HCT116 (cell line): Measurements from ENCODE around the gene SH3PXD2A. TPM values are rescaled to one million over a fixed set of nuclear protein-coding genes. Genes with fewer than 3 reads are reported as not detected.

ENCODE experiments used
- ATAC-seq: fragments of 200-7000 bp; cut with Tn5 transposase; 2 replicates; pipeline ENCODE4 v1.9.1; 2020; ENCODE audit warnings: mild to moderate bottlenecking, moderate library complexity
- BruUV-seq: library from RNA; stranded (reverse); fragments of 400-500 nt; replicated peaks from 2 replicates; lab custom pipeline; 2021; lab: Mats Ljungman, UMichigan
- CTCF ChIA-PET: fragments of 300-600 bp; sonication (Branson Sonifier 250); formaldehyde crosslinking; loops from one replicate; lab custom pipeline; 2021; ENCODE audit warnings: antibody characterized with exemption; lab: Charles Lee
- POLR2A ChIA-PET: fragments of 300-600, 350-600 bp; sonication (Branson Sonifier 250); formaldehyde crosslinking; loops from one replicate; lab custom pipeline; 2021; ENCODE audit warnings: antibody characterized with exemption; lab: Charles Lee
- RAD21 ChIA-PET, 2 experiments: fragments of 300-600 bp; sonication (Branson Sonifier 250); formaldehyde crosslinking; loops; one replicate each; lab custom pipeline; 2023; ENCODE audit warnings: low total read pairs in 2 of 2; ENCODE audit not compliant: uncharacterized antibody in 2 of 2, unreplicated experiment in 2 of 2, low non-redundant PET in 1 of 2; lab: Charles Lee
- DNase-seq: peaks from one replicate; pipeline ENCODE4 v3.0.0-alpha.2; 2010; ENCODE audit warnings: low read depth, low spot score
- H2AFZ ChIP-seq: fragments of 200-600 bp; shearing (Covaris generic), sonication (generic); 2 replicates; pipeline ENCODE4 v1.6.1; 2017; ENCODE audit warnings: low read depth, mixed run types, mixed read lengths, antibody characterized with exemption, low read length; ENCODE audit not compliant: poor library complexity, severe bottlenecking
- H3K27ac ChIP-seq: 2 replicates; pipeline ENCODE4 v1.5.1; 2012; ENCODE audit warnings: low read depth, low read length
- H3K27me3 ChIP-seq: fragments of 200-600 bp; sonication (generic); 2 replicates; pipeline ENCODE4 v1.6.1; 2016; ENCODE audit warnings: mixed run types, low read length, mixed read lengths; ENCODE audit not compliant: insufficient read depth
- H3K36me3 ChIP-seq, 2 experiments: fragments of 200-500 bp in 1 of 2; fragments of 200-600 bp in 1 of 2; sonication (Bioruptor generic) in 1 of 2; sonication (generic) in 1 of 2; 2 replicates each; pipeline versions ENCODE4 v1.5.1 to v1.6.1; 2014 to 2016; ENCODE audit warnings: low read length in 2 of 2, inconsistent platforms in 1 of 2, mixed read lengths in 1 of 2, mixed run types in 1 of 2; ENCODE audit not compliant: insufficient read depth in 2 of 2, control insufficient read depth in 1 of 2
- H3K4me1 ChIP-seq, 2 experiments: fragments of 200-600 bp in 1 of 2; sonication (generic) in 1 of 2; 2 replicates each; pipeline versions ENCODE4 v1.5.1 to v1.6.1; 2012 to 2017; ENCODE audit warnings: low read length in 2 of 2, inconsistent platforms in 1 of 2, mild to moderate bottlenecking in 1 of 2, mixed read lengths in 1 of 2, mixed run types in 1 of 2, moderate library complexity in 1 of 2; ENCODE audit not compliant: insufficient read depth in 2 of 2, control insufficient read depth in 1 of 2
- H3K4me2 ChIP-seq: fragments of 200-600 bp; sonication (generic); 2 replicates; pipeline ENCODE4 v1.6.1; 2017; ENCODE audit warnings: mixed run types, low read length, mixed read lengths
- H3K4me3 ChIP-seq, 2 experiments: fragments of 200-600 bp in 1 of 2; sonication (generic) in 1 of 2; replicated peaks in 1 of 2; 2 replicates each; pipeline ENCODE4 v1.5.1; 2011 to 2016; ENCODE audit warnings: low read length in 2 of 2, control low read depth in 1 of 2, low read depth in 1 of 2, mild to moderate bottlenecking in 1 of 2, mixed read lengths in 1 of 2, mixed run types in 1 of 2
- H3K79me2 ChIP-seq: fragments of 200-600 bp; sonication (generic); 2 replicates; pipeline ENCODE4 v1.6.1; 2017; ENCODE audit warnings: mild to moderate bottlenecking, mixed run types, low read length, moderate library complexity, mixed read lengths; ENCODE audit not compliant: insufficient read depth
- H3K9ac ChIP-seq: fragments of 200-600 bp; sonication (generic); 2 replicates; pipeline ENCODE4 v1.6.1; 2016; ENCODE audit warnings: low read length, mixed read lengths
- H3K9me2 ChIP-seq: fragments of 200-600 bp; sonication (generic), shearing (Covaris generic); 2 replicates; pipeline ENCODE4 v1.6.1; 2017; ENCODE audit warnings: mixed run types, mild to moderate bottlenecking, moderate library complexity; ENCODE audit not compliant: insufficient read depth
- H3K9me3 ChIP-seq, 2 experiments: fragments of 200-500 bp in 1 of 2; fragments of 200-600 bp in 1 of 2; sonication (Bioruptor generic) in 1 of 2; sonication (generic) in 1 of 2; 2 replicates each; pipeline ENCODE4 v1.6.1; 2014 to 2017; ENCODE audit warnings: low read length in 2 of 2, mixed read lengths in 2 of 2, inconsistent platforms in 1 of 2, low read depth in 1 of 2, mild to moderate bottlenecking in 1 of 2, mixed run types in 1 of 2, moderate library complexity in 1 of 2; ENCODE audit not compliant: control insufficient read depth in 1 of 2, insufficient read depth in 1 of 2
- H4K20me1 ChIP-seq: fragments of 200-600 bp; sonication (generic), shearing (Covaris generic); 2 replicates; pipeline ENCODE4 v1.6.1; 2017; ENCODE audit warnings: mixed run types, mild to moderate bottlenecking, moderate library complexity; ENCODE audit not compliant: insufficient read depth
- ELF1 ChIP-seq: IDR thresholded peaks from 2 replicates; pipeline ENCODE4 v1.6.1; 2012; ENCODE audit warnings: low read depth, borderline replicate concordance
- EZH2 ChIP-seq: fragments of 200-600 bp; sonication (generic); IDR thresholded peaks from 2 replicates; pipeline ENCODE4 v1.6.1; 2017; ENCODE audit warnings: antibody characterized with exemption, mixed run types
- FOSL1 ChIP-seq: IDR thresholded peaks from 2 replicates; pipeline ENCODE4 v1.6.1; 2012; ENCODE audit warnings: low read depth
- SP1 ChIP-seq: IDR thresholded peaks from 2 replicates; pipeline ENCODE4 v1.6.1; 2012; ENCODE audit warnings: low read depth
- TCF7L2 ChIP-seq: IDR thresholded peaks from 2 replicates; pipeline ENCODE4 v1.7.0; 2011; ENCODE audit warnings: borderline replicate concordance, inconsistent platforms; ENCODE audit not compliant: insufficient read depth, insufficient read length; ENCODE audit errors: extremely low read depth
- ZFX ChIP-seq: fragments of 450-650 bp; IDR thresholded peaks from 2 replicates; pipeline ENCODE4 v1.6.1; 2017
- ZNF274 ChIP-seq: fragments of 200-500 bp; sonication (Bioruptor generic); IDR thresholded peaks from 2 replicates; pipeline ENCODE4 v1.6.1; 2014; ENCODE audit warnings: mild to moderate bottlenecking, low read depth, low read length, inconsistent platforms
- intact Hi-C: fragments of 100-400 bp; cut with micrococcal nuclease; formaldehyde crosslinking; loops from 2 replicates; pipeline ENCODE4 v1.10.0; 2022
- total RNA-seq: library from RNA; stranded (reverse); gene quantifications from one replicate; pipeline ENCODE4 v1.2.1, GENCODE V29; 2021; ENCODE audit not compliant: unreplicated experiment
- TF ChIP-seq, protein P1 (sequence below): IDR thresholded peaks from 2 replicates; pipeline ENCODE4 v1.6.1; 2011; ENCODE audit warnings: mild to moderate bottlenecking, low read length, moderate library complexity; ENCODE audit not compliant: insufficient replicate concordance; ENCODE audit errors: extremely low read depth
- TF ChIP-seq, protein P2 (sequence below): IDR thresholded peaks from 2 replicates; pipeline ENCODE4 v1.6.1; 2012

SH3PXD2A gene
- total RNA-seq, 1 experiment from 2014 or later: 8.7 TPM

DNA sequence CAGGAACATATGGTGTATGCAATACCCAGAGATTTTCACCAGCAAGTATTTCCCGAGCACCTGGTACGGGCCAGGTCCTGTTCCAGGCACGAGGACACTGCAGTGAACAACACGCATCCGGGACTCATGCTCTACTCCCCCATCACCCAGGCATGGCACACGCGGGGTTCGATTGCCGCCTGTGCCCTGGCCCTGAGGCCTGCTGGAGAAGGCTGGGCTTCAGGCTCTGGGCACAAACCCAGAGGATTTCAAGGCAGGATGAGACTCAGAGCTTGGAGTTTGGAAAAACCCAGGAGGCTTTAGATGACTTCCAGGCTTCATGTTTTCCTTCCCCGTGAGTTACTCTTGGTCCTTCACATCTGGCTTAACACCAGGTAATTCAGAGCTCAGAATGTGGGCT is 218.4 kb downstream of the SH3PXD2A start:
- H3K9me2 ChIP-seq: no peaks in the 10 kb centered on the region
- H3K27me3 ChIP-seq: no peaks in the 10 kb centered on the region
- no peak overlapping the region for H3K9ac ChIP-seq
- H4K20me1 ChIP-seq: no peaks in the 10 kb centered on the region
- no peak overlapping the region for H2AFZ ChIP-seq
- ChIA-PET CTCF (interaction anchor here (2.2 kb wide), 1 partner anchor 49 kb away, joined by 6 read pairs; no protein-coding TSS in a partner anchor), POLR2A (no interaction called here), RAD21 (no interaction called here)
- intact Hi-C loops: no loop called here
- H3K9me3 ChIP-seq: no peaks in the 10 kb centered on the region
- no peaks in the 10 kb centered on the region for H3K79me2 ChIP-seq
- peaks cover 3 to 13% of the 10 kb centered on the region in 2 experiments; a peak in 3 of 4 replicates for H3K4me1 ChIP-seq
- no peaks in the 10 kb centered on the region for H3K36me3 ChIP-seq
- H3K4me3 ChIP-seq: no peak overlapping the region
- no peak overlapping the region for H3K27ac ChIP-seq
- ATAC-seq (no peak), DNase-seq (no peak)
- no TSS peak for BruUV-seq
- H3K4me2 ChIP-seq: no peak overlapping the region
- TF ChIP-seq SP1: no peak
- no peak for TF ChIP-seq ELF1
- TF ChIP-seq EZH2: no peak
- TF ChIP-seq ZNF274: no peak
- TF ChIP-seq, protein P1, sequence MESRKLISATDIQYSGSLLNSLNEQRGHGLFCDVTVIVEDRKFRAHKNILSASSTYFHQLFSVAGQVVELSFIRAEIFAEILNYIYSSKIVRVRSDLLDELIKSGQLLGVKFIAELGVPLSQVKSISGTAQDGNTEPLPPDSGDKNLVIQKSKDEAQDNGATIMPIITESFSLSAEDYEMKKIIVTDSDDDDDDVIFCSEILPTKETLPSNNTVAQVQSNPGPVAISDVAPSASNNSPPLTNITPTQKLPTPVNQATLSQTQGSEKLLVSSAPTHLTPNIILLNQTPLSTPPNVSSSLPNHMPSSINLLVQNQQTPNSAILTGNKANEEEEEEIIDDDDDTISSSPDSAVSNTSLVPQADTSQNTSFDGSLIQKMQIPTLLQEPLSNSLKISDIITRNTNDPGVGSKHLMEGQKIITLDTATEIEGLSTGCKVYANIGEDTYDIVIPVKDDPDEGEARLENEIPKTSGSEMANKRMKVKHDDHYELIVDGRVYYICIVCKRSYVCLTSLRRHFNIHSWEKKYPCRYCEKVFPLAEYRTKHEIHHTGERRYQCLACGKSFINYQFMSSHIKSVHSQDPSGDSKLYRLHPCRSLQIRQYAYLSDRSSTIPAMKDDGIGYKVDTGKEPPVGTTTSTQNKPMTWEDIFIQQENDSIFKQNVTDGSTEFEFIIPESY: no peak
- TF ChIP-seq, protein P2, sequence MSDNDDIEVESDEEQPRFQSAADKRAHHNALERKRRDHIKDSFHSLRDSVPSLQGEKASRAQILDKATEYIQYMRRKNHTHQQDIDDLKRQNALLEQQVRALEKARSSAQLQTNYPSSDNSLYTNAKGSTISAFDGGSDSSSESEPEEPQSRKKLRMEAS: no peak

DNA sequence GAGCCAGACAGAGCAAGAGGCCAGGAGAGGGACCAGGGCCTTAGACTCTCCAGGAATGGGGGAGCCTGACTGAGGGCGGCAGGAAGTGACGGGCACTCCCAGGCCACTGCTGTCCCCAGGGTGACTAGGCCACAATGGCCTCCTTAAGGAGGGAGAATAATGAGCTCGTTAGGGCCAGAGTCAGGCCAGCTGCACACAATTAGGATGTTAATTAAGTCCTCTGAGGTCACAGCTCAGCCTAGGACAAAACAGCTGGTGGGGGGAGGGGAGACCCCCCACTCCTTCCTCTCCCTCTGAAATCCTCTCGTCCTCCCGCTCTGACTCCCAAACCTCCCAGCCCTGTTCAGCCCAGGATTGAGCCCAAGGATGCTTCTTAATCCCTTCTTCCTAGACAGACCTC is 218.9 kb downstream of the SH3PXD2A start:
- no TSS peak for BruUV-seq
- Histone ChIP-seq H3K36me3 (no peaks in the 10 kb centered on the region), H3K9me2 (no peaks in the 10 kb centered on the region), H2AFZ (no peak overlapping the region), H4K20me1 (no peaks in the 10 kb centered on the region), H3K4me2 (no peak overlapping the region), H3K27me3 (no peaks in the 10 kb centered on the region), H3K27ac (no peak overlapping the region), H3K4me3 (no peak overlapping the region), H3K9ac (no peak overlapping the region), H3K9me3 (no peaks in the 10 kb centered on the region), H3K4me1 (peaks cover 3 to 13% of the 10 kb centered on the region in 2 experiments; a peak in 3 of 4 replicates), H3K79me2 (no peaks in the 10 kb centered on the region)
- ChIA-PET RAD21 (no interaction called here), CTCF (interaction anchor here (2.2 kb wide), 1 partner anchor 50 kb away, joined by 6 read pairs; no protein-coding TSS in a partner anchor), POLR2A (no interaction called here)
- no peak for DNase-seq
- TF ChIP-seq FOSL1 (no peak), TCF7L2 (no peak), ZFX (no peak)
- intact Hi-C loops: no loop called here
- no peak; the same call in 1 of the 2 replicates for ATAC-seq
